ENCODE data around the gene KIZ. TPM values are rescaled to one million over a fixed set of nuclear protein-coding genes. Genes with fewer than 3 reads are reported as not detected.

KIZ gene
- total RNA-seq, 2 experiments from 2014 or later = 22.3 to 30.9 TPM

DNA sequence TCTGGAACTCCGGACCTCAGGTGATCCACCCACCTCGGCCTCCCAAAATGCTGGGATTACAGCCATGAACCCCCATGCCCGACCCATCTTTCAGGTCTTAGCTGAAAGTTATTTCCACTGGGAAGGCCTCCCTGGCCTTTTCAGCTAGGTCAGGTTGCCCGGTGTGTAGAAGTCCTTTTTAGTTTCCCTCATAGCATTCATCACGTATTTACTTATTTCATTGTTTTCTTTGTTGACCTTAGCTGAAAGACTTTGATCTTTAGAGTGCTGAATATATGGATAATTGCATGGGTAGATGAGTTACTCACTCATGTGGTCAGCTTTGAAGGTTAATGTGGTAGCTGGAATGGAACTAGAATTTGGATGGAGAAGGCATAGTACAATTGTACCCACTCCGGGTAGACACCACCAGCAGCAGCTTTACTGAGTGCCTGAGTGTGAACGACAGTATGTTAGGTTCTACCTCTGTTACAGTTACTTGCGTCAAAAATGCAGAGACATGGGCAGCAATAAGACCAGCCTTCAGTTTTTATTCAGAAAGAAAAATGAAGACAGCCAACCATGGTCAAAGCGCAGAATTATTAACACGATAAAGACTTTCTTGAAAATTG lies 9.1 kb downstream of the KIZ start:
- Mint-ChIP-seq H3K9me3 (ENCODE audit: low read depth) (no peaks in the 10 kb centered on the region), H3K36me3 (peaks cover 26% of the 10 kb centered on the region), H3K4me3 (no peak overlapping the region), H3K4me1 (peaks cover 15% of the 10 kb centered on the region), H3K27ac (no peak overlapping the region), H3K27me3 (no peaks in the 10 kb centered on the region)
- ATAC-seq (no peak), DNase-seq (no peak)
- CTCF ChIA-PET = interaction anchor here (0.8 to 1.9 kb wide), 2 partner anchors 9 to 101 kb away, joined by 3 to 6 read pairs; partner anchors contain the start of gene KIZ

- H3K4me3 Mint-ChIP-seq = no peak overlapping the region
- no peaks in the 10 kb centered on the region for H3K27me3 Mint-ChIP-seq
- no peak overlapping the region for H3K27ac Mint-ChIP-seq
- H3K36me3 Mint-ChIP-seq = peaks cover 26% of the 10 kb centered on the region
- DNase-seq (no peak), ATAC-seq (no peak)
- H3K4me1 Mint-ChIP-seq = peaks cover 14% of the 10 kb centered on the region
- CTCF ChIA-PET = no interaction called here
- no peaks in the 10 kb centered on the region for H3K9me3 Mint-ChIP-seq (ENCODE audit: low read depth)
Observed at GRCh38 chr20:21136015-21136732, 10.3 kb downstream of the KIZ start.

DNA sequence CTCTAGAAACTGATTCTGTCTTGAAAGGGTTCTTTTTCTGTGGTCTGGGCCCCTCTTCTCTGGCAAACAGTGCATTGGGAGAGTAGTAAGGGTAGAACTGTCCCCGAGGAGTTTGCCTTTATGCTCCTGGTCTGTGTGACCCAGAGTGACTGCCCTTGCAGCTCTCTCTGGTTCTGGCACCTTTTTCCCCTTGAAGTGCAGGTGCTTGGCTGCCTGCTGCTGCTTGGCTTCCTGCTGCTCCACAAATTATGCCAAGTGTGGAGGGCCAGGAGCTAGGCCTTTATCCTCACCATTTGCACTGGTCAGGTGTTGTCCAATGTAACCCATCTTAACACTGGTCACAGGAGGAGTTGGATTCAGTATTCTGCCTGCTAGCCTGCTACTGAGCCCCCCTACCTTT lies 11.2 kb downstream of the KIZ start:
- peaks cover 14% of the 10 kb centered on the region for H3K4me1 Mint-ChIP-seq
- H3K27me3 Mint-ChIP-seq = no peaks in the 10 kb centered on the region
- no peak for ATAC-seq
- no peak overlapping the region for H3K4me3 Mint-ChIP-seq
- no peak overlapping the region for H3K27ac Mint-ChIP-seq
- CTCF ChIA-PET = interaction anchor here (1.7 kb wide), 1 partner anchor 368 kb away, joined by 5 read pairs; no protein-coding TSS in a partner anchor
- no peak for DNase-seq
- H3K36me3 Mint-ChIP-seq = peaks cover 23% of the 10 kb centered on the region
- no peaks in the 10 kb centered on the region for H3K9me3 Mint-ChIP-seq (ENCODE audit: low read depth)

DNA sequence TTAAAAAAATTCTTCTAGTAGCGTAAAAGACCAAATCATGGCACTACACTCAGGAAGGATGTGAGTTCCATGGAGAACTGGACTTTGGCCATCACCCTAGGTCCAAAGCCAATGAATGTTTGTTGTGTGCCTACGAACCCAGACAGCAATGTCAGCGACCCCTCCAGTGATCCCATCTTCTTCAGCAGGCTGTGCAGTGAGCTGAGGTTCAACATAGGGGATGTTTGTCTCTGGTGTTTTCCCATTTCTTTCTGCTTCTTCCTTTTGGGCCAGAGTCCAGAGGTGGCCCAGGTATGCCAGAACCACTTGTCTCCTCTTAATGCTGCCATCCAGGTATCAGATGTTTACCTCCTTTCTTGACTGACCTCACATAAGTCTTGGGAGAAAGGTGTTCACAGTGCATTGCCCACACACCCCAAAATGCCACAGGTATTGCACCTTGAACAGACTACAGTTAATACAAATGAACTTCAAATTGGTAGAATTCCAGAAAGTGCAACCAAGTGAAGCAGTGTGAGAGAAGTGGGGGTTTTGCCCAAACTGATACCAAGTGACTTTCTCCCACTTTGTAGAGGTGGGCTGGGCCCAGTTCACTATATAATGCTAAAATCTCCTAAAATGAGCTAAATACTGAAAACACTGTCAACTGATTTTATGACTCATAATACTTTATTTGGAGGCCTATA lies 14.1 kb downstream of the KIZ start:
- Mint-ChIP-seq H3K4me1 (peaks cover under 1% of the 10 kb centered on the region), H3K27me3 (no peaks in the 10 kb centered on the region), H3K27ac (no peak overlapping the region), H3K36me3 (peaks cover 15% of the 10 kb centered on the region), H3K4me3 (no peak overlapping the region), H3K9me3 (ENCODE audit: low read depth) (no peaks in the 10 kb centered on the region)
- ATAC-seq (no peak), DNase-seq (no peak)
- CTCF ChIA-PET = interaction anchor here (1.4 kb wide), 1 partner anchor 10 kb away, joined by 5 read pairs; no protein-coding TSS in a partner anchor

- Mint-ChIP-seq H3K27me3 (no peaks in the 10 kb centered on the region), H3K4me1 (no peaks in the 10 kb centered on the region), H3K27ac (no peak overlapping the region), H3K4me3 (no peak overlapping the region), H3K9me3 (ENCODE audit: low read depth) (no peaks in the 10 kb centered on the region), H3K36me3 (peaks cover 14% of the 10 kb centered on the region)
- DNase-seq (no peak), ATAC-seq (no peak)
- CTCF ChIA-PET = interaction anchor here (1.1 to 1.8 kb wide), 3 partner anchors 16 to 25 kb away, joined by 3 to 6 read pairs (median 3); partner anchors contain the start of gene KIZ
Observed at GRCh38 chr20:21141825-21142224, 15.9 kb downstream of the KIZ start.

GRCh38 chr20:21143194-21143890 lies 17.5 kb downstream of the KIZ start:
- no peak for DNase-seq
- no peaks in the 10 kb centered on the region for H3K9me3 Mint-ChIP-seq (ENCODE audit: low read depth)
- no peak for ATAC-seq
- H3K4me1 Mint-ChIP-seq = peaks cover 6% of the 10 kb centered on the region
- peaks cover 9% of the 10 kb centered on the region for H3K36me3 Mint-ChIP-seq
- no peak overlapping the region for H3K4me3 Mint-ChIP-seq
- H3K27ac Mint-ChIP-seq = no peak overlapping the region
- H3K27me3 Mint-ChIP-seq = no peaks in the 10 kb centered on the region
- CTCF ChIA-PET = interaction anchor here (1.8 kb wide), 1 partner anchor 18 kb away, joined by 6 read pairs; the partner anchor contains the start of gene KIZ

DNA sequence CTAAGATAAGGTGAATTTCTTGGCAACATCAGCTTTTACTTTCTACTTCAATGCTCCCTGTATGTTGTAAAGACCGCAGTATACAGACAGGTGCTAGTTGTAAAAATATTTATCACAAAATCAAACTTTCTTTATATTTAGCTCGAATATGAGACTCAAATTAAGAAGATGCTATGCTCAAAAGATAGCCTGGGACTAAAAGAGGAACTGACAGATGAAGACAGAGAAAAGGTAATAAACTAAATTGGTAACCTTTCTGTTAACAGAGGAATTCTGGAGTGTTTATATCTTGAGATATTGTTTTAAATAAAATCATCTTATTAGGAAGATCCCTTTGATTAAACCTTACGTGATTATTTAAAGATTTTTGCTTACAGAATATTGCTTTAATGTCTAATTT lies 19.5 kb downstream of the KIZ start:
- Mint-ChIP-seq H3K4me1 (peaks cover 6% of the 10 kb centered on the region), H3K4me3 (no peak overlapping the region), H3K27me3 (no peaks in the 10 kb centered on the region), H3K36me3 (peaks cover 9% of the 10 kb centered on the region), H3K9me3 (ENCODE audit: low read depth) (no peaks in the 10 kb centered on the region), H3K27ac (no peak overlapping the region)
- CTCF ChIA-PET = no interaction called here
- ATAC-seq = no peak
- no peak for DNase-seq

- no peaks in the 10 kb centered on the region for H3K9me3 Mint-ChIP-seq (ENCODE audit: low read depth)
- peaks cover 6% of the 10 kb centered on the region for H3K4me1 Mint-ChIP-seq
- H3K36me3 Mint-ChIP-seq = peaks cover 9% of the 10 kb centered on the region
- H3K27me3 Mint-ChIP-seq = no peaks in the 10 kb centered on the region
- ATAC-seq = no peak
- CTCF ChIA-PET = no interaction called here
- no peak overlapping the region for H3K4me3 Mint-ChIP-seq
- DNase-seq = no peak
- H3K27ac Mint-ChIP-seq = no peak overlapping the region
Observed at GRCh38 chr20:21146215-21146614, 20.3 kb downstream of the KIZ start.

GRCh38 chr20:21147593-21147992 lies 21.7 kb downstream of the KIZ start:
- Mint-ChIP-seq H3K36me3 (peaks cover 7% of the 10 kb centered on the region), H3K9me3 (ENCODE audit: low read depth) (no peaks in the 10 kb centered on the region), H3K27ac (no peak overlapping the region), H3K4me3 (no peak overlapping the region), H3K4me1 (peaks cover 6% of the 10 kb centered on the region), H3K27me3 (no peaks in the 10 kb centered on the region)
- no peak for ATAC-seq
- CTCF ChIA-PET = interaction anchor here (0.6 to 2.1 kb wide), 4 partner anchors 8 to 222 kb away, joined by 3 to 5 read pairs (median 3); no protein-coding TSS in a partner anchor
- DNase-seq = no peak

- peaks cover 6% of the 10 kb centered on the region for H3K4me1 Mint-ChIP-seq
- H3K9me3 Mint-ChIP-seq (ENCODE audit: low read depth) = no peaks in the 10 kb centered on the region
- no peak overlapping the region for H3K4me3 Mint-ChIP-seq
- no peaks in the 10 kb centered on the region for H3K27me3 Mint-ChIP-seq
- CTCF ChIA-PET = interaction anchor here (2.1 kb wide), 1 partner anchor 86 kb away, joined by 5 read pairs; no protein-coding TSS in a partner anchor
- DNase-seq (no peak), ATAC-seq (no peak)
- peaks cover 5% of the 10 kb centered on the region for H3K36me3 Mint-ChIP-seq
- no peak overlapping the region for H3K27ac Mint-ChIP-seq
Observed at GRCh38 chr20:21149344-21149743, 23.5 kb downstream of the KIZ start.

GRCh38 chr20:21151791-21152190 lies 25.9 kb downstream of the KIZ start:
- no peak for DNase-seq
- Mint-ChIP-seq H3K4me1 (peaks cover 6% of the 10 kb centered on the region), H3K36me3 (peaks cover 10% of the 10 kb centered on the region), H3K27me3 (no peaks in the 10 kb centered on the region), H3K27ac (no peak overlapping the region), H3K4me3 (no peak overlapping the region), H3K9me3 (ENCODE audit: low read depth) (no peaks in the 10 kb centered on the region)
- CTCF ChIA-PET = no interaction called here
- ATAC-seq = no peak

DNA sequence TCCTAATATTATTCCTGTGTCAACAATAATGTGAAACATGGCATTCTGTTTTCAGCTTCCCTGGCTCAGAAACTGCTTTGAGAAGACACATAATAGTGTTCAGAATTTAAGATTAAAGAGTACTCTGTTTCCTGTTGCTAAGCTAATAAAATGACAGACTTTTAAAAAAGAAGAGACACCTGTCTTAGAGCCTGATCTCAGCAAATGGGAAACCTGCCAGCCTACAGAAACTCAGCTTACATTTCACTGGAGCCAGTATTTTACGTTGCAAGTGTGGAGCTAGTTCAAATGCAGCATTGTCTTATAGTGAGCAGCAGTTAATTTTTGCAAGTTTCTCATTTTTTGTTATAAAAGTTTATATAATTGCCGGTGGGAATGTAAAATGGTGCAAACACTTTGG lies 28.8 kb downstream of the KIZ start:
- no peak for DNase-seq
- Mint-ChIP-seq H3K27ac (no peak overlapping the region), H3K36me3 (peaks cover 6% of the 10 kb centered on the region), H3K4me1 (peaks cover 5% of the 10 kb centered on the region), H3K27me3 (no peaks in the 10 kb centered on the region), H3K9me3 (ENCODE audit: low read depth) (no peaks in the 10 kb centered on the region), H3K4me3 (no peak overlapping the region)
- ATAC-seq = no peak
- CTCF ChIA-PET = interaction anchor here (1.6 kb wide), 1 partner anchor 81 kb away, joined by 4 read pairs; no protein-coding TSS in a partner anchor

DNA sequence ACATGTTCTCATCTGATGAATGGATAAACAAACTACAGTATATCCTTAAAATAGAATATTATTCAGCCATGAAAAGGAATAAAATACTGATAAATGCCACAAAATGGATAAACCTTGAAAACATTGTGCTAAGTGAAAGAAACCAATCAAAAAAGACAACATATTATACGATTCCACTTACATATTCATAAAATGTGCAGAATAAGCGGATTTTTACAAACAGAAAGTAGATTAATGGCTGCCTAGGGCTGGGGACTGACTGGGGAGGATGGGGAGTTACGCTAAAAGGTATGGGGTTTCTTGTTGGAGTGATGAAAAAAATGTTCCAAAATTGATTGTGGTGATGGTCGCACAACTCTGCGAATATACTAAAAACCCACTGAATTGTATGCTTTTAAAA lies 29.4 kb downstream of the KIZ start:
- H3K4me1 Mint-ChIP-seq = peaks cover 5% of the 10 kb centered on the region
- H3K4me3 Mint-ChIP-seq = no peak overlapping the region
- DNase-seq (no peak), ATAC-seq (no peak)
- no peaks in the 10 kb centered on the region for H3K27me3 Mint-ChIP-seq
- H3K9me3 Mint-ChIP-seq (ENCODE audit: low read depth) = no peaks in the 10 kb centered on the region
- peaks cover 5% of the 10 kb centered on the region for H3K36me3 Mint-ChIP-seq
- H3K27ac Mint-ChIP-seq = no peak overlapping the region
- CTCF ChIA-PET = interaction anchor here (1.6 kb wide), 1 partner anchor 81 kb away, joined by 4 read pairs; no protein-coding TSS in a partner anchor
